AML-193 (cell line): ENCODE results near the gene OR11A1.

Experiments
- DNase-seq, 2 experiments: peaks; one replicate each; lab custom pipeline; 2025; lab: John Stamatoyannopoulos, UW

Gene OR11A1, protein sequence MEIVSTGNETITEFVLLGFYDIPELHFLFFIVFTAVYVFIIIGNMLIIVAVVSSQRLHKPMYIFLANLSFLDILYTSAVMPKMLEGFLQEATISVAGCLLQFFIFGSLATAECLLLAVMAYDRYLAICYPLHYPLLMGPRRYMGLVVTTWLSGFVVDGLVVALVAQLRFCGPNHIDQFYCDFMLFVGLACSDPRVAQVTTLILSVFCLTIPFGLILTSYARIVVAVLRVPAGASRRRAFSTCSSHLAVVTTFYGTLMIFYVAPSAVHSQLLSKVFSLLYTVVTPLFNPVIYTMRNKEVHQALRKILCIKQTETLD

DNA sequence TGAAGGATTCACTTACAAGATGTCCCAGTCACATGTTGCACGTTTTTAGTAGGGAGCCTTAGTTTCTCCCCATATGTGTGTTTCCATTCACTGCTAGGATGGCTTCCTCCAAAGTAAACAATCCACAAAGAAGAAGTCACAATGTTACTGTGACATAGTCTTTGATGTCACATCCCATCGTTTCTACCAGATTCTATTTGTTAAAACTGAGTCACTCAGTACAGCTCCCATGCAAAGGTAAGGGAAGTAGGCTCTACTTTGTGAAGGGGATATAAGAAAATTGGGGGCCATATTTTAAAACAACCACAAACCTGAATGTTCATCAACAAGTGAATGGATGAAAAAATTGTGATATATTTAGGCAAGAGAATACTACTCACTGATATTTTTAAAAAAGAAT lies at the start of gene OR11A1, which contains the start of gene OR2H1:
Gene OR11A1 (minus strand): TSS at position 101 of the 400 bp plus-strand sequence. CDS start 29,430 bp downstream, outside the sequence.
Gene OR2H1 (plus strand): TSS at position 185 of the 400 bp plus-strand sequence. CDS start 4,615 bp downstream, outside the sequence.
- no peak for DNase-seq

GRCh38 chr6:29506446-29507067 lies 49.7 kb upstream of the OR11A1 start:
- no peak for DNase-seq

- no peak for DNase-seq
These were observed 48.9 kb upstream of the OR11A1 start for GRCh38 chr6:29505808-29506207.

GRCh38 chr6:29504961-29505360 lies 48.1 kb upstream of the OR11A1 start:
- no peak for DNase-seq

DNA sequence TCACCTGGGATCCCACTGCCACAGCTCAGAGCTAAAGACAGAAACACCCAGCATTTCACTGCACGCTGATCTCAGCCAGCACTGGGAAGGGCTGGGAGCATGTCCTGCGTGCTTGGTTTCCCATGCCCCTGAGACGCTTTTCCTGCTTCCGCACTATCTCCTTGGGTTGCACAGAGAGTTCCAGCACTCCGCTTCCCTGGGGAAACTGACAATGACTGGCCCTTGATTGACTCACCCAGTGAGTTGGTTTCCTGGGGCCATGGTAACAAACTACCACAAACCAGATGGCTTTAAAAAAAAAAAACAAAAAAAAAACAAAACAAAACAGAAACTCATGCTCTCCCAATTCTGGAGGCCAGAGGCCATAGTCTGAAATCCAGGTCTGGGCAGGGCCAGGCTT lies 45.7 kb upstream of the OR11A1 start:
- DNase-seq = no peak

DNA sequence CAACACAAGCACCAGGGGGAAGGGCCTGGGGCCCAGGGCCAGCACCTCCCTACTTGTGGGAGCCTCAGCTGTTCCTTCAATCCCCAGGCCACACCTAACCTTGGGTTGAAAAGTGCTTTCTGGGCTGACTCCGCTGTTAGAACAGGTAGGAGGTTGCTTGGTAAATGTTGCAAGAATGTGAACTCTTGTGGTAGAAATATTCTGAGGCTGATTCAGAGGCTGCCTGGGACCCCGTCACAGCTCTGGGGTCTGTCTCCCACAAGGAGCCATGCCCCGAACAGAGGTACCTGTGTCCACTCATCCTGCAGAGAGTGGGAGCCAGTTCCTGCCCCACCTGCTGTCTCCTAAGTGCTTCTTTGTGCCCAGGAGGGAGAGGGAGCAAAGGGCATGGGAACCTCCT lies 45.3 kb upstream of the OR11A1 start:
- no peak for DNase-seq

DNA sequence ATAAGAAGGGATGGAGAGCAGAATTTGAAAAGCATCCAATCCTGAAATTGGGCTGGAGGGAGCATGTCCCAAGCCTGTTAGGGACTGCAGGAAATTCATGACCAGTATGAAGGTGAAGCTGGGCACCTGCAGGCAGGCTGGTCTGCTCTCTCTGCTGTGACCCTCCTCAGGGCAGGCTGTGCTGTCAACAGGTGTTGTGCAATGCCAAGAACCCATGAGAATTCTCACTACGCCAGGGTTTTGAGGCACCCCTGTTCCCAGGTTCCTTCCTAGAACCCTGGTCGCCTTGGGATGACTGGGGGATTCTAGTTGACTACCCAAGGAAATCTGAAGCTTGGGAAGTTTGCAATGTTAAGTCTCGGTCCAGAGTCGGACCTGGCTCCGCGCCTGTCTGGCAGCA lies 44.2 kb upstream of the OR11A1 start:
- no peak for DNase-seq

DNA sequence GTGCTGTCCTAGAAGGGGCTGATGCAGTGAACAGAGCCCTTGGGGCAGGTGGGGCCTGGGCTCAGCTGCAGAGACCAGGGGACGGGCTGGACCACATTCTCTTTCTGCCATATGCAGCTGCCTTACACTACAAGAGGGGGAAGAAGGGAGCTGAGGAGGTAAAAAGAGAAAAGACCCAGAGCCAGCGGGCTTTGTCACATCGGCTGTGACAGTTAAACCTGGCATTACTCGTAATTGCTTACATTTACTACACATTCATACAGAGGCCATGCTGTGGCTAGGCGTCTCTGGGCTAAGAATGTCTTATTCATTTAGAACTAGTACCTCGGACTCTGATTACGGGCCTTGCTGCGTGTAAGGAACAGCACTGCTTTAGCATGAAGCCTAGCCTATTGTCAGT lies 43.7 kb upstream of the OR11A1 start:
- no peak for DNase-seq

DNA sequence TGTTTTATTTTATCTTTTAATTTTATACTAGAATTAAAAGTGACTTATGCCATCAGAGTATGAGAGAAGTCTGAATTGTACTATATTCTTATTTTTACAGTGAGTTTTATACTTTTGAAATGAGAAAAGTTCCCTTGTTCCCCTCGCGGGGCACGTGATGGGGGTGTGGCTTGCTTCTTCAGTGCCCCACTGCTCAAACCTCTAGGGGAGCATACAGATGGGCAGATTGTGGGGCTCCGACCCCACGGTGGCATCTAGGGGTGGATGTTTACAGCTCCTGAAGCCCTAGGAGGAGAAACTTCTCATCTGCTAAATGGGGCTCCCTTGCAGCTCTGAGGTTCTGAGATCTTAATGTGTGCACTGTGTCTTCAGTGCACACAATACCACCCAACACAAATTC lies 42.8 kb upstream of the OR11A1 start:
- no peak for DNase-seq

DNA sequence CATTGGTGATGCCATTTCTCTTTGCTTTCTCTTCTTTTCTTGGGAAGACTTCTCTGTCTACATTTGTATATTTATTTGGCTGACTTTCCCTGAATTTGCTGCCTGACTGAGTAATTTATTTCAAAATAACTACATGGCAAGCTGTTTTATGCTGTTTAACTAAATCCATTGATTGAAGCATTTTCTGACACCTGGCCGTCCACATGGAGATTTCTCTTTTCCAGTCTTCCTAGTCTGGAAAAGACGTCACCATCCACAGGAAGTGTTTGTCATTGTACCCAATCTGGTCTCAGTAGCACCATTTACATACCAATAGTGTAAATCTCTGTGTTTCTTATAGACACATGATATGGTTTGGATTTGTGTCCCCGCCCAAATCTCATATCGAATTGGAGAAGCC lies 40.1 kb upstream of the OR11A1 start:
- no peak for DNase-seq

DNA sequence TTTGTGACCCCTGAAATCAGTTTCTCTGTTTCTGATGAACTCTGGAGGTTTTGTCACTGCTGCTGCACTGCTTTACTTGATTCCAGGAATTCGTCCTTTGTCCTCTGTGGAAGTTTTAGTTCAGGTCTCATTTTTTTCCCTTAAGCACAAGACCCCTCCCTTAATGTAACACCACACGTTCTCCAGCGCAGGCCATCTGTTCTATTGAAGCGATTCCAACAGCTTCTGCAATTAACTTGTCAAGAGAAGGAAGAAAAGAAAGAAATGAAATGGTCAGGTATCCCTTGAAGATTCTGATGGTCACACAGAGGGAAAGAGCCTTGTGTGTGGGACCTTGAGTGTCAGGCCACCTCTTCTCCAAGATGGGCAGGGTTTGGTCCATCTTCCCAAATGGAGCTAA lies 38.7 kb upstream of the OR11A1 start:
- no peak for DNase-seq

- no peak for DNase-seq
These were observed 37.3 kb upstream of the OR11A1 start for GRCh38 chr6:29494131-29494530.

DNA sequence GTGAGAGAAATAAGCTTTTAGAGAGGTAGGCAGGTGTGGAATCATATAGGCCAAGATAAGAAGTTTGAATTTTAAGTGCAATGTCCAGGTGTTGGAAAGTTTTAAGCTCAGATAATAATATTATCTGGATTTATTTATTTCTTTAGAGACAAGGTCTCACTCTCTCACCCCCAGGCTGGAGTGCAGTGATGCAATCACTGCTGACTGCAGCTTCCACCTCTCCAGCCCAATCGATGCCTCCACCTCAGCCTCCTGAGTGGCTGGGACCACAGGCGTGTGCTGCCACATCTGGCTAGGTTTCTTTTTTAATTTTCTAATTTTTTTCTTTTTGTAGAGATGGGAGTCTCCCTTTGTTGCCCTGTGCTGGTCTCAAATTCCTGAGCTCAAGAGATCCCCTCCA lies 36.4 kb upstream of the OR11A1 start:
- no peak for DNase-seq

GRCh38 chr6:29491574-29491973 lies 34.7 kb upstream of the OR11A1 start:
- no peak for DNase-seq

DNA sequence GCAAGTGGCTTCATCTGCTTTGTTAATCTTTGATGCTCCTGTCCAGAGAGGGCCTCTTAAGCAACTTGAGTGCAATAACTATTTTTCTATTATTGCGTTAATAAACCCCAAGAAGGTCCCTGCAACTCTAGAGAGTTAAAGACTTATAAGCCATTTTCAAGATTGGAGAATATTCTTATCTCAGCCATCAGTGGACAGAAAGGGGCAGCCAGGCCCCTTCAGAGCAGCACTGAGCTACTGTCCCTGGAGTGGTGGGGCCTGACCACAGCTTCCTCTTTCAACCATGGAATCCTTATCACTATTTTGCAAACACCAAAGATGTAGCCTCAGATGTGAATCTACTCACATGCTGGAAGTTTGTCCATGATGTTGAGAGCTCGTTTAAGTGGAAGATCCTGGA lies 33.7 kb upstream of the OR11A1 start:
- DNase-seq = peak in 1 of 2 experiments; percentile 12

DNA sequence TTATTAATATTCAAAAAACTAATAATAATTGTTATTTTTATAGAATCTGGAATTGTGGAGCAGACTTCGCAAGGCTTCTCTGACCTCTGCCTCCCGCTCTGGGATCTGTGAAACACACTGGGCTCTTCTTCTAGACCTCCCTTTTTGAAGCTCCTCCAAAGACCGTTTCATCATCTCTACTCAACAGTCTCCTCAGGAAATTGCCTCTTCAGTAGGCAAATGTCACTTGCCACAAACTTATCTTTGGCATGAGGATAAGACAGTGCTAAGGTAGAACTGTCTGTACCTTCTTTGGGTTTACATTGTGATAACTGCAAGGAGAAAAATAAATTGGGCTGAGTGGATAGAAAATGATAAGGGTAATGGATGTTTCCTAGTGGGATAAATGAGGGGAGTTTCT lies 33.2 kb upstream of the OR11A1 start:
- no peak for DNase-seq

GRCh38 chr6:29489286-29489685 lies 32.4 kb upstream of the OR11A1 start:
- no peak for DNase-seq

GRCh38 chr6:29488874-29489273 lies 32.0 kb upstream of the OR11A1 start:
- DNase-seq = no peak

- DNase-seq = no peak
These were observed 30.8 kb upstream of the OR11A1 start, which contains the start of gene MAS1L for GRCh38 chr6:29487660-29488059. TSS of gene MAS1L (minus strand) at chr6:29487956. CDS start at chr6:29487902, 54 bp downstream.

GRCh38 chr6:29487131-29487530 lies 30.3 kb upstream of the OR11A1 start:
- no peak for DNase-seq

GRCh38 chr6:29486577-29486976 lies 29.7 kb upstream of the OR11A1 start:
- no peak for DNase-seq

GRCh38 chr6:29483735-29484134 lies 26.9 kb upstream of the OR11A1 start:
- DNase-seq = no peak

GRCh38 chr6:29483186-29483585 lies 26.3 kb upstream of the OR11A1 start:
- DNase-seq = no peak

DNA sequence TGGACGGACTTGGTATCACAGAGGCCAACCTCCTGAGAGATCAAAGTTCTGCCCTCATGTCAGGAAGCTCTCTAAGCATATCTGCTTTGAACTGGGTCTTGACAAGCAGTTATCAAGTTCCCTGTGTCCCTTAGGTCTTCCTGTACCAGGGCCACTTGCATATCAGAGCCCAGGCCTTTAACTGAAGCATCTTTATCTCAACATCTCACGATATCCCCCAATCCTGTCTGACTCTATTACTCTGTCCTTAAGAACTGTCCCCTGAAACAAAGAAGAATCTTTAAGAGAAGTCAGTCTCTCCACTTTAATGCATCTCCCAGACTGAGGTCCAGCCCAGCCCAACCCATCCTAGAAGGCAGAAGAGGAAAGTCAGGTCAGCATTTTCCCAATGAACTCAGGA lies 22.7 kb upstream of the OR11A1 start:
- no peak for DNase-seq
